Measurements from ENCODE around the gene MYO5C. TPM values are rescaled to one million over a fixed set of nuclear protein-coding genes. Genes with fewer than 3 reads are reported as not detected.

Gene MYO5C
- total and polyA plus RNA-seq, 2 donors from 2014 or later, result 4.6 to 41.6 TPM

- FAIRE-seq (no peak), DNase-seq (no peak)
- Histone ChIP-seq H3K4me1 (ENCODE audit: control insufficient read depth in 2 of 3, insufficient read depth in 2 of 3, low read depth in 1 of 3, low read length in 3 of 3) (no peaks in the 10 kb centered on the region), H3K9ac (ENCODE audit: low read length in 3 of 3) (no peak overlapping the region), H3K9me3 (ENCODE audit: control insufficient read depth in 2 of 3, insufficient read depth in 1 of 3, low read length in 3 of 3) (no peaks in the 10 kb centered on the region), H3K4me3 (ENCODE audit: low read length in 3 of 3) (no peak overlapping the region), H3K27ac (ENCODE audit: low read depth in 2 of 2, low read length in 2 of 2) (no peak overlapping the region), H3K27me3 (ENCODE audit: control insufficient read depth, insufficient read depth, low read length) (no peaks in the 10 kb centered on the region), H3K36me3 (ENCODE audit: control insufficient read depth in 2 of 3, insufficient read depth in 3 of 3, low read length in 3 of 3) (peaks cover 0 to 5% (median 0%) of the 10 kb centered on the region in 3 donors)
- no peak for TF ChIP-seq CTCF (IDR thresholded peaks at IDR 0.05; ENCODE audit: borderline replicate concordance, extremely low read depth, insufficient read depth)
- intact Hi-C loops (cut with DNase I), result no loop called here
These were observed 41.7 kb upstream of the MYO5C start for GRCh38 chr15:52337198-52337853.

- FAIRE-seq, result no peak
- DNase-seq, result peak in 2 of 5 donors; percentile 14 to 31
- intact Hi-C loops (cut with DNase I), result no loop called here
- no peak overlapping the region for H3K4me3 ChIP-seq (ENCODE audit: low read length in 3 of 3)
- H3K4me1 ChIP-seq (ENCODE audit: control insufficient read depth in 2 of 3, insufficient read depth in 2 of 3, low read depth in 1 of 3, low read length in 3 of 3), result no peaks in the 10 kb centered on the region
- H3K9me3 ChIP-seq (ENCODE audit: control insufficient read depth in 2 of 3, insufficient read depth in 1 of 3, low read length in 3 of 3), result no peaks in the 10 kb centered on the region
- no peak overlapping the region for H3K9ac ChIP-seq (ENCODE audit: low read length in 3 of 3)
- H3K27me3 ChIP-seq (ENCODE audit: control insufficient read depth, insufficient read depth, low read length), result no peaks in the 10 kb centered on the region
- H3K36me3 ChIP-seq (ENCODE audit: control insufficient read depth in 2 of 3, insufficient read depth in 3 of 3, low read length in 3 of 3), result peaks cover 0 to 5% (median 0%) of the 10 kb centered on the region in 3 donors
- H3K27ac ChIP-seq (ENCODE audit: low read depth in 2 of 2, low read length in 2 of 2), result no peak overlapping the region
- TF ChIP-seq CTCF (IDR thresholded peaks at IDR 0.05; ENCODE audit: borderline replicate concordance, extremely low read depth, insufficient read depth), result no peak
These were observed 40.9 kb upstream of the MYO5C start for GRCh38 chr15:52336529-52336928.

GRCh38 chr15:52334491-52335160 is 39.0 kb upstream of the MYO5C start:
- Histone ChIP-seq H3K36me3 (ENCODE audit: control insufficient read depth in 2 of 3, insufficient read depth in 3 of 3, low read length in 3 of 3) (peaks cover 0 to 3% (median 0%) of the 10 kb centered on the region in 3 donors), H3K4me3 (ENCODE audit: low read length in 3 of 3) (no peak overlapping the region), H3K9ac (ENCODE audit: low read length in 3 of 3) (no peak overlapping the region), H3K27ac (ENCODE audit: low read depth in 2 of 2, low read length in 2 of 2) (no peak overlapping the region), H3K27me3 (ENCODE audit: control insufficient read depth, insufficient read depth, low read length) (no peaks in the 10 kb centered on the region), H3K4me1 (ENCODE audit: control insufficient read depth in 2 of 3, insufficient read depth in 2 of 3, low read depth in 1 of 3, low read length in 3 of 3) (no peaks in the 10 kb centered on the region), H3K9me3 (ENCODE audit: control insufficient read depth in 2 of 3, insufficient read depth in 1 of 3, low read length in 3 of 3) (no peaks in the 10 kb centered on the region)
- DNase-seq (no peak), FAIRE-seq (no peak)
- no peak for TF ChIP-seq CTCF (IDR thresholded peaks at IDR 0.05; ENCODE audit: borderline replicate concordance, extremely low read depth, insufficient read depth)
- intact Hi-C loops (cut with DNase I), result no loop called here
